Measurements from ENCODE around the gene GHRL.

GRCh38 chr3:10317961-10318350, 25.2 kb upstream of the GHRL start:
- no peak for TF ChIP-seq CTCF (IDR thresholded peaks at IDR 0.05)
- no peak for TF ChIP-seq POLR2A (IDR thresholded peaks at IDR 0.05)

Measured in body of pancreas (tissue), 4 donors.